Measurements from ENCODE around the gene ADARB2.
"Not testable (repeated sequence)": the region's sequence is repeated elsewhere in the genome, so short reads cannot be mapped to it uniquely, and the experiment has no call there.

ADARB2 gene

DNA sequence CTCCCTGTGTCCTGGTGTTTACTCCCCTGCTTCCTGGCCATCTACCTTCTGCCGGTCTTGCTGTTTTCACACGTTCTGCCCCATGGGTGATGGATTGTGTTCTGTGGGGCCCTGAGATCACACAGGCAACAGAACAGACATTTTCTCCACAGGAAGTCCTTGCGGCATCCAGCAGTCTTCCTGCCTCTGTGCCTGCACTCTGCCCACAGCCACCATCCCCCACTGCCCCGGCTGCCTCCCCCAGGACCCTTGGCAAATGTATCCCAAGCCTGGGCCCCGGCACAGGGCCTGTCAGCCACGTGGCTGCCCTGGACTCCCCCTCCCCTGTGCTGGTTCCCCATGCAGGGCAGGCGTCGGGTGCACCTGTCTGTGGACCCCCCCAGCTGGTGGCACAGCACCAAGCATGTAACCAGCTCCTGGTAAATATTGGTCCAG is 497.0 kb downstream of the ADARB2 start:
- Mint-ChIP-seq H3K36me3 (no peaks in the 10 kb centered on the region), H3K27me3 (peaks cover 28 to 48% of the 10 kb centered on the region in 2 donors), H3K27ac (peak overlapping the region; percentile 90), H3K9me3 (peaks cover 0 to 2% of the 10 kb centered on the region in 2 donors), H3K4me3 (peak overlapping the region; percentile 31 to 68), H3K4me1 (peaks cover 11 to 14% of the 10 kb centered on the region in 2 donors)
- DNase-seq, result no peak
- ATAC-seq (replicated peaks), result peak; percentile 22 to 25

DNA sequence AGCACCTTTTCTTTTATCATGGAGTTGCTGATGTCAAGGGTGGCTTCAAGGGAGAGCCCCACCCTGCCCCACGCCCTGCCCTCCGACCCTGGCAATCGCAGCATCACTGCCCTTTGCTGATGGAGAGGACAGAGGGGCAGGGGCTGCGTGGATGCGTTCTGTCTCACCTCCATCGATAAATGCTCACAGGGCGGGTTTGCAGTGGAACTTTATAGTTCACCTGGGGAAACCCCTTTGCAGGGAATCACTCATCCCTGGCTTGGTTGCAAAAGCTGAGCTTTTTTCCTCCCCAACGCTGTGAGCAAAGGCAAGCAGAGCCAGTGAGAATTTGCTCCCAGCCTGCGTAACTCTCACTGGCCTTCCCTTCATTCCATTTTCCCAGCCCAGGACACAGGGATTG is 504.3 kb downstream of the ADARB2 start:
- H3K27ac Mint-ChIP-seq, result no peak overlapping the region
- peaks cover 0 to 5% of the 10 kb centered on the region in 2 donors for H3K27me3 Mint-ChIP-seq
- H3K36me3 Mint-ChIP-seq, result no peaks in the 10 kb centered on the region
- no peaks in the 10 kb centered on the region for H3K4me1 Mint-ChIP-seq
- no peak overlapping the region for H3K4me3 Mint-ChIP-seq
- DNase-seq (no peak), ATAC-seq (replicated peaks) (no peak)
- no peaks in the 10 kb centered on the region for H3K9me3 Mint-ChIP-seq

DNA sequence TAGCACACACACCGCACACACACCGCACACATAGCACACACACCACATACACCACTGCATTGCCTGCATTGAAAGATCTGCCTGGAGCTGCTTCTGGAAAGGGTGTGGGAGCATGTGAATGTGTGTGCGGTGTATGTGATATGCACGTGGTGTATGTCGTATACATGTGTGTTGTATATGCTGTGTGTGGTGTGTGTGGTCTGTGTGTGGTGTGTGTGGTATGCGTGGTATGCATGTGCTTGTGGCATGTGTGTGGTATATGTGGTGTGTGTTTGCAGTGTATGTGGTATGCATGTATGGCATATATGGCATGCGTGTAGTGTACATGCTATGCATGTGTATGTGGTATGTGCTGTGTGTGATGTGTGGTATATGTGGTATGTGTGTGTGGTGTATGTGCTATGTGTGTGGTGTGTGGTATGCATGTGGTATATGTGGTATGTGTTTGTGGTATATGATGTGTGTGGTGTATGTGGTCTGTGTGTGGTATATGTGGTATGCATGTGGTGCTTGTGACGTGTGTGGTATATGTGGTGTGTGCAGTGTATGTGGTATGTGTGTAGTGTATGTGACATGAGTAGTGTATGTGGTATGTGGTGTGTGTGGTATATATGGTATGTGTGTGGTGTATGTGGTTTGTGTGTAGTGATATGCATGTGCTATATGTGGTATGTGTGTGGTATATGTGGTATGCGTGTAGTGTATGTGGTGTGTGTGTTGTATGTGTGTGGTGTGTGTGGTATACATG is 505.0 kb downstream of the ADARB2 start:
- Mint-ChIP-seq H3K36me3 (no peaks in the 10 kb centered on the region), H3K27ac (no peak overlapping the region), H3K4me3 (no peak overlapping the region), H3K4me1 (no peaks in the 10 kb centered on the region), H3K27me3 (peaks cover 0 to 5% of the 10 kb centered on the region in 2 donors), H3K9me3 (no peaks in the 10 kb centered on the region)
- ATAC-seq (replicated peaks), result no peak
- DNase-seq, result no peak

DNA sequence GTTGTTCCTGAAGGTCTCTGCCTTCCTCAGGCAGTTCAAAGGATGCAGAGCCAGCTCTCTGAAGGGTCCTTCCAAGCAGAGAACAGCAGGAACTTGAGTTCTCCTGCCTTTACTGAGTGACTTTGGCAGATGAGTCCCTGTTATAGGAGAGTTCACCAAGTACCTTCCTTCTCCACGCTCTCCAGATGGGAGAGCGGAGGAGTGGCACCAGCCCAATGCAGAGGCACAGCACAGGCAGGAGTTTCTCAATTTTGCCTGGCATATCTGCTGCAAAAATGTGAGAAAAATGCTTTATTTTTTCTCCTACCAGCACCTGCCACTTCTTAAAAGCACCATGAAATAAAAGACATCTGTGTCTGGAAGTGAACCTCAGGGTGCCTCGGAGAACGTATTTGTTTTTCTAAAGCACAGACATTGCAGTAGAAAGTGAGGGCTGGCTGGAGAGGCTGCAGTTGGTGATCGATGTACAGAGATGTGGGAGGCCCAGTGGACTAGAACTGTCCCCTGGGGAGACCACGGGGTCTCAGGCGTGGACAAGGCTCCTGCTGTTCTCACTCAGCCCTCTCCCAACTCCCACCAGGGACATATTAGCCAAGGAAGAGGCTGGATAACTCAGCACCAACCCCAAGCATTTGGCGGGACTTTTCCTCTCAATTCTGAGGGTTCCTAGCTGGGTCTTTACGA is 506.6 kb downstream of the ADARB2 start:
- H3K9me3 Mint-ChIP-seq, result no peaks in the 10 kb centered on the region
- H3K27me3 Mint-ChIP-seq, result peaks cover 0 to 11% of the 10 kb centered on the region in 2 donors
- H3K36me3 Mint-ChIP-seq, result no peaks in the 10 kb centered on the region
- H3K27ac Mint-ChIP-seq, result no peak overlapping the region
- DNase-seq, result no peak
- H3K4me3 Mint-ChIP-seq, result no peak overlapping the region
- ATAC-seq (replicated peaks), result no peak
- H3K4me1 Mint-ChIP-seq, result no peaks in the 10 kb centered on the region

DNA sequence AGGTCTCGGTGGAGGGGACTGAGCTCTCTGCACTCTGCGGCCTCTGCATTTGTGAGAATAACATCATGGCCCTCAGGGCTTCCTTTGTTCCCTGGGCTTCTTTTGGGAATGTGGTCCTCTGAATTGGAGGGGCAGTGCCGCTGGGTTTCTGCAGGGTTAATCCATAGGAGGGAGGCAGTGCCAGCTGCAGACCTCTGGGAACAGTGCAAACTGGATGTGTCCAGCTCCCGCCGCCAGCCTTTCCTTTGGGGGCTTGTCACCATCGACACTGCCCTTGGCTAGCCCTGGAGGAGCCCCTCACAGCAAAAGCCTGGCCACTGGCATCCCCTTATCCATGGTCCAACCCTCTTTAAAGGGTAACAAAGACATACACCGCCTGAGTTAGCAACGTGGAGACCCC is 507.2 kb downstream of the ADARB2 start:
- no peak for DNase-seq
- Mint-ChIP-seq H3K4me1 (no peaks in the 10 kb centered on the region), H3K27me3 (peaks cover 0 to 11% of the 10 kb centered on the region in 2 donors), H3K9me3 (peaks cover 0 to under 1% of the 10 kb centered on the region in 2 donors), H3K36me3 (no peaks in the 10 kb centered on the region), H3K4me3 (no peak overlapping the region), H3K27ac (no peak overlapping the region)
- no peak for ATAC-seq (replicated peaks)

DNA sequence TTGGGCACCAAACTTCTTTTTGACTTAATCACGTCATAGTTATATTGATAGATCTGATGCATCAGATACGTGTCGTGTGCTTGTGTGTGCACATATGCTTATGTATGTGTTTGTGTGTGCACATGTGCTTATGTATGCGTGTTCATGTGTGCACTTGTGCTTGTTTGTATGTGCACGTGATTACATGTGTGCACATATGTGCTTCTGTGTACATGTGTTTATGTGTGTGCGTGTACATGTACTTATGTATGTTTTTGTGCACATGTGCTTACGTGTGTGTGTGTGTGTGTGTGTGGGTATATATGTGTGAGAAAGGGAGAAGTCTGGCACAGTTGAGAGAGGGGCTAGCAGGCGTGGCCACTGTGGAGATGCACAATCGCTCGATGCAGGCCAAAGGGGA is 507.8 kb downstream of the ADARB2 start:
- H3K4me3 Mint-ChIP-seq, result no peak overlapping the region
- H3K36me3 Mint-ChIP-seq, result no peaks in the 10 kb centered on the region
- H3K9me3 Mint-ChIP-seq, result peaks cover 0 to 2% of the 10 kb centered on the region in 2 donors
- H3K4me1 Mint-ChIP-seq, result no peaks in the 10 kb centered on the region
- DNase-seq (no peak), ATAC-seq (replicated peaks) (no peak)
- peaks cover 0 to 11% of the 10 kb centered on the region in 2 donors for H3K27me3 Mint-ChIP-seq
- no peak overlapping the region for H3K27ac Mint-ChIP-seq

DNA sequence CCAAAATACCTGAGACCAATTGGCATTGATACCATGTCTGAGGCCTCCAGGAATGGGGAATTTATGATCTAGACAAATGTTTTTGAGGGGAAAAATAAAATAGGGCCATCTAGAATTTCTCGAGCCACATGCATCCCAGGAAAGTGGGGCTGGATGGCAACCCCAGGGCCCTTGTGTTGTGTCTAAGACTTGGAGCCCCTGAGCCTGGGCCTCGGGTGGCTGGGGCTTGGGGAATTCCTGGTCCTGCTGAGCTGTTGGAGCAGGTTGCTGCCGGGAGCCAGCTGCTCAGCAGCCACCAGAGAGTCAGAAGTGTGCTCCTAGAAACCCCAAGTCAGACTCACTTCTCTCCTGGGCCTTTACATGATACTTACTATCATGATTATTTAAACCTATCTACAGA is 508.2 kb downstream of the ADARB2 start:
- H3K36me3 Mint-ChIP-seq, result no peaks in the 10 kb centered on the region
- DNase-seq, result no peak
- no peak for ATAC-seq (replicated peaks)
- no peak overlapping the region for H3K4me3 Mint-ChIP-seq
- peaks cover 0 to 3% of the 10 kb centered on the region in 2 donors for H3K9me3 Mint-ChIP-seq
- no peaks in the 10 kb centered on the region for H3K4me1 Mint-ChIP-seq
- H3K27ac Mint-ChIP-seq, result no peak overlapping the region
- peaks cover 0 to 11% of the 10 kb centered on the region in 2 donors for H3K27me3 Mint-ChIP-seq

DNA sequence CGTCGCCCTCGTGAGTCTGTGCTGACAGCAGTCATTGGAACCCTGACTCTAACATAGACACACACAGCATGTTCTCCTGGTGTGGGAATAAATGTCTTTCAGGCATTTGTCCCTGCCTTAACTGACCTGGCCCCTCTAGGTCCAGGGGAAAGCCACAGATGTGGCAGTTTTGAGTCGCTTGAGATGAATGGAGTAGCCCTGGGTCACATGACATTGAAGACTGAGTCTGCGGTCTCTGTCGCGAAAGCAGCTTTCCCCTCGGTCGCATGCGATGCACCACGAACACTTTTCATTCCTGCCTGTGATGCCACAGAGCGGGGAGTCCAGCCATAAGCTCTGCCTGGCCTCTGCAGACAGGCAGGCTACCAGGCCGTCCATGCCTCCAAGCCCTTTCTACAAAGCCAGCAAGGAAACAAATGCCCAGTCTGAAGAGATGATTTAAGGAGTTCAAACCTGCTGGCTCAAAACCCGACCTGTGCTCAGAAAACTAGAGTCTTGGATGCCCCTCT is 508.8 kb downstream of the ADARB2 start:
- no peak overlapping the region for H3K27ac Mint-ChIP-seq
- no peak for DNase-seq

DNA sequence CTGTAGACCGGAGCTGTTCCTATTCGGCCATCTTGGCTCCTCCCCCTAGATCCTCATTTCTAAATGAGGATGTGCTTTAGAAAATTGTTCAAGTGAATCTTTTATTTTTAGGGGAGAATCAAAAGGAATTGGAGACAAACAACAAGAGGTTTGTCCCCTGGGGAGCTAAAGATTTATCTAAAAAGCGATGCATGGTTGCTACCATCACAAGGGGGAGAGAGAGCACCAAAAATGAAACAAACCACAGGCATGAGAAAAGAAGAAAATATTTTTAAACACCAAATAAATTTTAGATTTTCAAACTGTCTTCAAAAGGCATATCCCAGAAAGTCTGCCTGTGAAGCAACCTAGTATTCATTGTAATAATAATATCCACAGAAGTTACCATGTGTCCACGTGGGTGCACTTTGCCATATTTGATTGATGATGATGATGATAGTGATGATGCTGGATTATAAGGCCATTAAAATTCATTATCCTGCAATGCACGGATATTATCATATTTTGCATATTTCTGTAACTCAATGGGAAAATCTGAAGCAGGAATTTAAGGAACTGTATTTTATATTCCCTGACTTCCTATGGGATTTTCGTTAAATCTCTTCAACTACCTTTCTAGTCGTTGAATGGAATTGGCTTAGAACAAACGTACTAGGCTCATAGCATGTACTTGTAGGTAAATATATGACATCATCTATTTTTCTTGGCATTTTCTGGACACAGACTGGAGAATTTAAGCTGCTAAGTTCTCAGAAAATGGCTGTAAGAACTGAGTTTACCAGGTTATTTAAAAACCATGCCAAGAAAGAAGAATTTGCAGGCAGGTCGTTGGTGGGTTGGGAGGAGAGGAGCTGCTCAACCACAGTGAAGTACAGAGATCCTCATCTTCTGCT is 509.6 kb downstream of the ADARB2 start:
- H3K36me3 Mint-ChIP-seq, result no peaks in the 10 kb centered on the region
- no peak overlapping the region for H3K27ac Mint-ChIP-seq
- no peaks in the 10 kb centered on the region for H3K4me1 Mint-ChIP-seq
- DNase-seq, result no peak
- ATAC-seq (replicated peaks), result no peak
- H3K27me3 Mint-ChIP-seq, result peaks cover 0 to 11% of the 10 kb centered on the region in 2 donors
- no peak overlapping the region for H3K4me3 Mint-ChIP-seq
- H3K9me3 Mint-ChIP-seq, result peaks cover 0 to 3% of the 10 kb centered on the region in 2 donors

More for the DNA sequence above, 508.8 kb downstream of the ADARB2 start:
- no peak for ATAC-seq (replicated peaks)
- Mint-ChIP-seq H3K4me1 (no peaks in the 10 kb centered on the region), H3K9me3 (peaks cover 0 to 3% of the 10 kb centered on the region in 2 donors), H3K4me3 (no peak overlapping the region), H3K36me3 (no peaks in the 10 kb centered on the region), H3K27me3 (peaks cover 0 to 11% of the 10 kb centered on the region in 2 donors)

DNA sequence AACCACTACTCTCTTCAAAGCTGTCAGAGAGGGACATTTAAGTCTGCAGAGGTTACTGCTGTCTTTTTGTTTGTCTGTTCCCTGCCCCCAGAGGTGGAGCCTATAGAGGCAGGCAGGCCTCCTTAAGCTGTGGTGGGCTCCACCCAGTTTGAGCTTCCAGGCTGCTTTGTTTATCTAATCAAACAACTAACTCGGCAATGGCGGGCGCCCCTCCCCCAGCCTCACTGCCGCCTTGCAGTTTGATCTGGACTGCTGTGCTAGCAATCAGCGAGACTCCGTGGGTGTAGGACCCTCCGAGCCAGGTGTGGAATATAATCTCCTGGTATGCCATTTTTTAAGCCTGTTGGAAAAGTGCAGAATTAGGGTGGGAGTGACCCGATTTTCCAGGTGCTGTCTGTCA is 510.4 kb downstream of the ADARB2 start:
- H3K4me3 Mint-ChIP-seq; H3K27ac Mint-ChIP-seq; H3K9me3 Mint-ChIP-seq; H3K4me1 Mint-ChIP-seq; DNase-seq; H3K36me3 Mint-ChIP-seq; ATAC-seq (replicated peaks): not testable (repeated sequence)
- H3K27me3 Mint-ChIP-seq, result peaks cover 0 to 11% of the 10 kb centered on the region in 2 donors

DNA sequence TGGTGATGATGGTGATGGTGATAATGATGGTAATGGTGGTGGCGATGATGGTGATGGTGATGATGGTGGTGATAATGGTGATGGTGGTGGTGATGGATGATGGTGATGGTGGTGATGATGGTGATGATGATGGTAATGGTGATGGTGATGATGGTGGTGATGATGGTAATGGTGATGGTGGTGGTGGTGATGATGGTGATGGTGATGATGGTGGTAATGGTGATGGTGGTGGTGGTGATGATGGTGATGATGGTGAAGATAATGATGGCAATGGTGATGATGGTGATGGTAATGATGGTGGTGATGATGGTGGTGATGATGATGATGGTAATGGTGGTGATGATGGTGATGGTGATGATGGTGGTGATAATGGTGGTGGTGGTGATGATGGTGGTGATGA is 517.5 kb downstream of the ADARB2 start:
- H3K27me3 Mint-ChIP-seq; DNase-seq; H3K36me3 Mint-ChIP-seq; H3K27ac Mint-ChIP-seq; H3K9me3 Mint-ChIP-seq; ATAC-seq (replicated peaks); H3K4me1 Mint-ChIP-seq; H3K4me3 Mint-ChIP-seq: not testable (repeated sequence)

DNA sequence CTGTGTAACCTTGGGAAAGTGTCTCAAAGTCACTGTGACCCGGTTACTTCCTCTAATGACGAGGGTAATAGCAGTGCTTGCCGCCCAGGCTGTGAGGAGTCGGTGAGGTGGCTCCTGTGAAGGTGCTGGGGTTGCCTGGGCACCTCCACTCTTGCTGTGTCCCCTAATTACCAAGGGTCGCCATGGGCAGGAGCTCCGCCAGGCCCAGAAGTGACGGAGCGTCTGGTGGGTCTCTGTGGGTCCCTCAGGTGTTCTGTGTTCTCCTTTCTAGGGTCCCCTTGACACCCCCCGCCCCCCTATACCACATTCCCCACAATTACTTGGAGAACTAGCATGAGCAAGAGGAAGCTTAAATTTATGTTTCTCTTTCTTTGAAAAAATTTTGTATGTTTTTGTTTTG is 519.7 kb downstream of the ADARB2 start:
- Mint-ChIP-seq H3K27ac (no peak overlapping the region), H3K4me1 (no peaks in the 10 kb centered on the region), H3K36me3 (no peaks in the 10 kb centered on the region), H3K27me3 (no peaks in the 10 kb centered on the region), H3K9me3 (peaks cover 0 to 2% of the 10 kb centered on the region in 2 donors), H3K4me3 (no peak overlapping the region)
- no peak for ATAC-seq (replicated peaks)
- DNase-seq, result no peak

DNA sequence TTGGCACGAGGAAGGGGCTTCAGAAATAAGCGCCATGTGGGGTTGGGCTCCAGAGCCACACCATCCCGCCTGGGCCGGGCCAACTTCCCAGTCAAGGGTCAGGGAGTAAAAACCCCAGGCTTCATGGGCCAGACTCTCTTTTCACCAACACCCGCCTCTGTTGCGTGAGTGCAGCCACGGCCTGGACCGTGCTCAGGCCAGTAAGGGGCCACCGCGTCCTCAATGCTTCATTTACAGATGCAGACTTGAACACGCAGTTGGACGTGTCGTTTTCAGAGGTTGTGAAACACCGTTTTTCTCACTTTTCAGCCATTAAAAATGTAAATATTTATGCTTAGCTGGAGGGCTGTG is 520.1 kb downstream of the ADARB2 start:
- no peaks in the 10 kb centered on the region for H3K4me1 Mint-ChIP-seq
- no peaks in the 10 kb centered on the region for H3K27me3 Mint-ChIP-seq
- no peak overlapping the region for H3K4me3 Mint-ChIP-seq
- no peak overlapping the region for H3K27ac Mint-ChIP-seq
- no peaks in the 10 kb centered on the region for H3K36me3 Mint-ChIP-seq
- H3K9me3 Mint-ChIP-seq, result peaks cover 0 to 2% of the 10 kb centered on the region in 2 donors
- DNase-seq, result no peak
- no peak for ATAC-seq (replicated peaks)

DNA sequence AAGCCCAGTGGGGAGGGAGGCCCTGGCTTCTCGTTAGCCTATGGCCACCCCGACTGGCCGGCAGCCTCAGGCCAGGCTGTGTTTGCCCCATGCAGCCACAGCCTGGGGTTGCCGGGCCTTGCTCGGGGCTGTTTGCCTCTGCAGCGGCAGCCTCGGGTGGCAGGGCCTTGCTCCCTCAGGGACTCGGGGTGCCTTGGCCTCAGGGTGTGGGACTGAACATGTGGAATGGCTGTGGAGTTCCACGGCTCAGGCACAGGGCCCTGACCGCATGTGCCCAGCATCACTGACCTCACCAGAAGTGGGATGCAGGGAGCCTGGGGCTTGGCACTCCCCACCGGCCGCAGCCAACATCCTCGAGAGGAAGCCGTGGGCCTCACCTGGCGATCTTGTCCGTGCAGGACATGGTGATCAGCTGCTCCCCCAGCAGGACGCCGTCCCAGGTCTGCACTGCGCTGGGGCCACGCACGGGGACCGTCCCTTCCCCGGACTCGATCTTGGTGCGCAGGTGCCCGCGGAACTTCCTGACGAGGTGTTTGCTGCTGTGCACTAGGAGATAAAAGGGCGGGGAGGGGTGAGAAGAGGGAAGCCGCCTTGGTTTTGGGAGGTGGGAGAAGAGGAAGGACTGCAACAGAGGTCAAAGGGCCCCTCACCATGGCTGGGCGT is 520.6 kb downstream of the ADARB2 start:
- Mint-ChIP-seq H3K27me3 (no peaks in the 10 kb centered on the region), H3K27ac (no peak overlapping the region), H3K4me3 (no peak overlapping the region), H3K36me3 (no peaks in the 10 kb centered on the region), H3K4me1 (no peaks in the 10 kb centered on the region), H3K9me3 (peaks cover 0 to 2% of the 10 kb centered on the region in 2 donors)
- no peak for ATAC-seq (replicated peaks)
- no peak for DNase-seq
